WTC11 (cell line): ENCODE results near the gene GASK1A. TPM values are rescaled to one million over a fixed set of nuclear protein-coding genes. Genes with fewer than 3 reads are reported as not detected.

Source experiments
- ATAC-seq: fragments of 200-7000 bp; cut with Tn5 transposase; 2 replicates; pipeline ENCODE4 v1.10.0; 2021; ENCODE audit warnings: mild to moderate bottlenecking, moderate library complexity
- CTCF ChIA-PET: fragments of 300-600 bp; sonication (Branson Sonifier 250); formaldehyde crosslinking; loops from one replicate; lab custom pipeline; 2021; ENCODE audit warnings: antibody characterized with exemption; lab: Charles Lee
- POLR2A ChIA-PET: fragments of 350-600 bp; sonication (Branson Sonifier 250); formaldehyde crosslinking; loops from one replicate; lab custom pipeline; 2021; ENCODE audit warnings: antibody characterized with exemption; lab: Charles Lee
- DNase-seq: peaks from one replicate; pipeline ENCODE4 v3.0.0; 2021; ENCODE audit warnings: low spot score
- H3K27ac Mint-ChIP-seq: 2 replicates; pipeline ENCODE4 v1.8.0; 2021; ENCODE audit warnings: mixed read lengths
- H3K27me3 Mint-ChIP-seq: 2 replicates; pipeline ENCODE4 v1.8.0; 2021; ENCODE audit warnings: low read depth, mild to moderate bottlenecking, moderate library complexity, mixed read lengths
- H3K36me3 Mint-ChIP-seq: 2 replicates; pipeline ENCODE4 v1.8.0; 2021; ENCODE audit warnings: mixed read lengths
- H3K4me1 Mint-ChIP-seq: 2 replicates; pipeline ENCODE4 v1.8.0; 2022; ENCODE audit warnings: mixed read lengths
- H3K4me3 Mint-ChIP-seq: 2 replicates; pipeline ENCODE4 v1.8.0; 2021; ENCODE audit warnings: mild to moderate bottlenecking, moderate library complexity, mixed read lengths
- H3K9me3 Mint-ChIP-seq: 2 replicates; pipeline ENCODE4 v1.8.0; 2021; ENCODE audit warnings: mixed read lengths
- CREM ChIP-seq: sonication (generic); formaldehyde crosslinking; IDR thresholded peaks from 2 replicates; pipeline ENCODE4 v1.8.1; 2022; ENCODE audit warnings: mild to moderate bottlenecking, missing genetic modification reagents, moderate library complexity
- ELF4 ChIP-seq: sonication (generic); formaldehyde crosslinking; IDR thresholded peaks from 2 replicates; pipeline ENCODE4 v1.8.1; 2022; ENCODE audit warnings: low read depth, mild to moderate bottlenecking, moderate library complexity, missing genetic modification reagents
- FOXJ3 ChIP-seq: sonication (generic); formaldehyde crosslinking; IDR thresholded peaks from 2 replicates; pipeline ENCODE4 v1.9.0; 2021; ENCODE audit warnings: missing genetic modification reagents, mild to moderate bottlenecking, borderline replicate concordance
- FOXK1 ChIP-seq: sonication (generic); formaldehyde crosslinking; IDR thresholded peaks from 2 replicates; pipeline ENCODE4 v1.8.0; 2022; ENCODE audit warnings: mild to moderate bottlenecking, moderate library complexity, missing genetic modification reagents
- GTF2I ChIP-seq: fragments of 250-450 bp; sonication (Bioruptor Pico); conservative IDR thresholded peaks from 2 replicates; pipeline ENCODE4 v1.4.0; 2021; ENCODE audit warnings: mild to moderate bottlenecking
- HMGA2 ChIP-seq: fragments of 250-450 bp; sonication (Bioruptor Pico); IDR thresholded peaks from 2 replicates; pipeline ENCODE4 v1.4.0; 2021; ENCODE audit warnings: mild to moderate bottlenecking, moderate library complexity
- MXD4 ChIP-seq: fragments of 250-450 bp; sonication (Bioruptor Pico); IDR thresholded peaks from 2 replicates; pipeline ENCODE4 v1.8.0; 2021; ENCODE audit warnings: mild to moderate bottlenecking, moderate library complexity, borderline replicate concordance
- NFE2L1 ChIP-seq: sonication (generic); formaldehyde crosslinking; IDR thresholded peaks from 2 replicates; pipeline ENCODE4 v1.8.1; 2023; ENCODE audit warnings: missing genetic modification reagents
- RORB ChIP-seq: fragments of 250-450 bp; sonication (Bioruptor Pico); IDR thresholded peaks from 2 replicates; pipeline ENCODE4 v1.9.0; 2021; ENCODE audit warnings: mild to moderate bottlenecking
- SP1 ChIP-seq: sonication (generic); formaldehyde crosslinking; conservative IDR thresholded peaks from 2 replicates; pipeline ENCODE4 v1.8.1; 2022; ENCODE audit warnings: missing genetic modification reagents
- ZNF263 ChIP-seq: sonication (generic); formaldehyde crosslinking; IDR thresholded peaks from 2 replicates; pipeline ENCODE4 v1.8.1; 2022; ENCODE audit warnings: low read depth, mild to moderate bottlenecking, moderate library complexity, missing genetic modification reagents
- ZNF416 ChIP-seq: fragments of 250-450 bp; sonication (Bioruptor Pico); IDR thresholded peaks from 2 replicates; pipeline ENCODE4 v1.9.0; 2021; ENCODE audit warnings: mild to moderate bottlenecking, inconsistent platforms
- ZNF423 ChIP-seq: fragments of 250-450 bp; sonication (Bioruptor Pico); IDR thresholded peaks from 2 replicates; pipeline ENCODE4 v2.1.2; 2022; ENCODE audit warnings: mild to moderate bottlenecking, moderate library complexity
- total RNA-seq: library from RNA; stranded (reverse); gene quantifications from 3 replicates; pipeline ENCODE4 v1.2.3, GENCODE V29; 2021
- TF ChIP-seq, protein P1 (sequence below): sonication (generic); formaldehyde crosslinking; IDR thresholded peaks from 2 replicates; pipeline ENCODE4 v1.8.0; 2022; ENCODE audit warnings: missing genetic modification reagents
- TF ChIP-seq, protein P2 (sequence below): fragments of 250-450 bp; sonication (Bioruptor Pico); IDR thresholded peaks from 2 replicates; pipeline ENCODE4 v1.8.0; 2021; ENCODE audit warnings: mild to moderate bottlenecking
- TF ChIP-seq, protein P3 (sequence below): sonication (generic); formaldehyde crosslinking; IDR thresholded peaks from 2 replicates; pipeline ENCODE4 v1.8.1; 2022; ENCODE audit warnings: mild to moderate bottlenecking, moderate library complexity, missing genetic modification reagents
- TF ChIP-seq, protein P4 (sequence below): sonication (generic); formaldehyde crosslinking; IDR thresholded peaks from 2 replicates; pipeline ENCODE4 v1.8.1; 2023; ENCODE audit warnings: mild to moderate bottlenecking, missing genetic modification reagents
- TF ChIP-seq, protein P5 (sequence below): sonication (generic); formaldehyde crosslinking; IDR thresholded peaks from 2 replicates; pipeline ENCODE4 v1.8.1; 2023; ENCODE audit warnings: mild to moderate bottlenecking, missing genetic modification reagents
- TF ChIP-seq, protein P6 (sequence below): sonication (generic); formaldehyde crosslinking; IDR thresholded peaks from 2 replicates; pipeline ENCODE4 v1.8.0; 2022; ENCODE audit warnings: mild to moderate bottlenecking, missing genetic modification reagents
- TF ChIP-seq, protein P7 (sequence below): fragments of 250-450 bp; sonication (Bioruptor Pico); IDR thresholded peaks from 2 replicates; pipeline ENCODE4 v2.1.2; 2022; ENCODE audit warnings: mild to moderate bottlenecking, moderate library complexity
- TF ChIP-seq, protein P8 (sequence below): sonication (generic); formaldehyde crosslinking; IDR thresholded peaks from 2 replicates; pipeline ENCODE4 v1.8.1; 2023; ENCODE audit warnings: mild to moderate bottlenecking, missing genetic modification reagents, moderate library complexity

GASK1A gene
- total RNA-seq, 1 experiment from 2014 or later = 9.6 TPM

DNA sequence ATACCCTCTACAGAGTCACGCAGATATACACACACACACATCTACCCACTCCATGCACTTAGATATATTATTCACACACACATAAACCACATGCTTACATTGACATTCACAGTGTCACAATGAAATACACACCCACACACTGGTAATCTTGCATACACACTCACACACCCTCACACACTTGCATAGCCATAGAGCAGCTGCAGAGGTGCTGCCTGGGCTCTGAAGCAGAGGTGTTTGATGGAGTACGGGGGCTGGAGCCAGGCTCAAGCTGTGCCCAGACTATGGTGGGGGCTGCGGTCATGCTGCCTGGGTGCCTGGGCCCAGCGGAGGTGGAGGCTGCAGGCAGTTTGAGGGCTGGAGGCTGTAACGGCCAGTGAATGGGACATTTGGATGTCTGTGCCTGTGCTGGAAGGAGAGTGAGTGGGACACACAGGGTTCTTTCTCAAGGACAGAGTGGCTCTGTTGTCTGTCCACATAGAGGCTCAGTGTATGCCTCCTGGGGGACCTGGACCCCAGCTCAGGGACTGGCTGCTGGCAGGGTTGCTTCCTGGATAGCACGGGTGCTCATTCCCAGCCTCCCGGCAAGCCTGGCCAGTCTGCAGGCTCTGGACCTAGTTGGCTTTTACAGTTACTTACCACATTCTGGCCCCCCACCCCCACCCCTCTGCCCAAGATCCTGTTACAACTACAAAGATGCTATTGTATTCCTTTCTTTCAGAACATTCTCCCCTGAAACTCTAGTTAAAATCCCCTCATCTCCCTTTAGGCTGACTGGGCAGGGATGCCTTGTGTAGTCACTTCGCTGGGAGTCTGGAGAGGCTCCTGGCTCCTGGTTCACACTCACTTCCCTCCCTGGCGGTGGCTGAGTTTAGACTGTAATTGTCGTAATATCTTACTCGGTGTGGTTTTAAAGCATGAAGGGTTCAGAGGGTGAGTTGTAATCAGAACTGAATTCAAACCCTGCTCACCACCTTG is 12.5 kb downstream of the GASK1A start:
- peak; percentile 34; the same call in 1 of the 2 replicates for ATAC-seq
- ChIA-PET CTCF (no interaction called here), POLR2A (no interaction called here)
- no peaks in the 10 kb centered on the region for H3K9me3 Mint-ChIP-seq
- DNase-seq = no peak
- peaks cover 36% of the 10 kb centered on the region for H3K4me1 Mint-ChIP-seq
- H3K4me3 Mint-ChIP-seq = no peak overlapping the region
- no peaks in the 10 kb centered on the region for H3K36me3 Mint-ChIP-seq
- TF ChIP-seq, protein P1, sequence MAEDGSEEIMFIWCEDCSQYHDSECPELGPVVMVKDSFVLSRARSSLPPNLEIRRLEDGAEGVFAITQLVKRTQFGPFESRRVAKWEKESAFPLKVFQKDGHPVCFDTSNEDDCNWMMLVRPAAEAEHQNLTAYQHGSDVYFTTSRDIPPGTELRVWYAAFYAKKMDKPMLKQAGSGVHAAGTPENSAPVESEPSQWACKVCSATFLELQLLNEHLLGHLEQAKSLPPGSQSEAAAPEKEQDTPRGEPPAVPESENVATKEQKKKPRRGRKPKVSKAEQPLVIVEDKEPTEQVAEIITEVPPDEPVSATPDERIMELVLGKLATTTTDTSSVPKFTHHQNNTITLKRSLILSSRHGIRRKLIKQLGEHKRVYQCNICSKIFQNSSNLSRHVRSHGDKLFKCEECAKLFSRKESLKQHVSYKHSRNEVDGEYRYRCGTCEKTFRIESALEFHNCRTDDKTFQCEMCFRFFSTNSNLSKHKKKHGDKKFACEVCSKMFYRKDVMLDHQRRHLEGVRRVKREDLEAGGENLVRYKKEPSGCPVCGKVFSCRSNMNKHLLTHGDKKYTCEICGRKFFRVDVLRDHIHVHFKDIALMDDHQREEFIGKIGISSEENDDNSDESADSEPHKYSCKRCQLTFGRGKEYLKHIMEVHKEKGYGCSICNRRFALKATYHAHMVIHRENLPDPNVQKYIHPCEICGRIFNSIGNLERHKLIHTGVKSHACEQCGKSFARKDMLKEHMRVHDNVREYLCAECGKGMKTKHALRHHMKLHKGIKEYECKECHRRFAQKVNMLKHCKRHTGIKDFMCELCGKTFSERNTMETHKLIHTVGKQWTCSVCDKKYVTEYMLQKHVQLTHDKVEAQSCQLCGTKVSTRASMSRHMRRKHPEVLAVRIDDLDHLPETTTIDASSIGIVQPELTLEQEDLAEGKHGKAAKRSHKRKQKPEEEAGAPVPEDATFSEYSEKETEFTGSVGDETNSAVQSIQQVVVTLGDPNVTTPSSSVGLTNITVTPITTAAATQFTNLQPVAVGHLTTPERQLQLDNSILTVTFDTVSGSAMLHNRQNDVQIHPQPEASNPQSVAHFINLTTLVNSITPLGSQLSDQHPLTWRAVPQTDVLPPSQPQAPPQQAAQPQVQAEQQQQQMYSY = no peak
- no peak for TF ChIP-seq ELF4 (CRISPR knock-in tag)
- no peak for TF ChIP-seq ZNF423 (CRISPR knock-in tag)
- TF ChIP-seq, protein P2, sequence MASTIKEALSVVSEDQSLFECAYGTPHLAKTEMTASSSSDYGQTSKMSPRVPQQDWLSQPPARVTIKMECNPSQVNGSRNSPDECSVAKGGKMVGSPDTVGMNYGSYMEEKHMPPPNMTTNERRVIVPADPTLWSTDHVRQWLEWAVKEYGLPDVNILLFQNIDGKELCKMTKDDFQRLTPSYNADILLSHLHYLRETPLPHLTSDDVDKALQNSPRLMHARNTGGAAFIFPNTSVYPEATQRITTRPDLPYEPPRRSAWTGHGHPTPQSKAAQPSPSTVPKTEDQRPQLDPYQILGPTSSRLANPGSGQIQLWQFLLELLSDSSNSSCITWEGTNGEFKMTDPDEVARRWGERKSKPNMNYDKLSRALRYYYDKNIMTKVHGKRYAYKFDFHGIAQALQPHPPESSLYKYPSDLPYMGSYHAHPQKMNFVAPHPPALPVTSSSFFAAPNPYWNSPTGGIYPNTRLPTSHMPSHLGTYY (CRISPR knock-in tag) = no peak
- TF ChIP-seq FOXK1 (CRISPR knock-in tag) = no peak
- TF ChIP-seq FOXJ3 (CRISPR knock-in tag) = no peak
- TF ChIP-seq MXD4 (CRISPR knock-in tag) = no peak
- no peak for TF ChIP-seq SP1
- no peak overlapping the region for H3K27ac Mint-ChIP-seq
- no peaks in the 10 kb centered on the region for H3K27me3 Mint-ChIP-seq

DNA sequence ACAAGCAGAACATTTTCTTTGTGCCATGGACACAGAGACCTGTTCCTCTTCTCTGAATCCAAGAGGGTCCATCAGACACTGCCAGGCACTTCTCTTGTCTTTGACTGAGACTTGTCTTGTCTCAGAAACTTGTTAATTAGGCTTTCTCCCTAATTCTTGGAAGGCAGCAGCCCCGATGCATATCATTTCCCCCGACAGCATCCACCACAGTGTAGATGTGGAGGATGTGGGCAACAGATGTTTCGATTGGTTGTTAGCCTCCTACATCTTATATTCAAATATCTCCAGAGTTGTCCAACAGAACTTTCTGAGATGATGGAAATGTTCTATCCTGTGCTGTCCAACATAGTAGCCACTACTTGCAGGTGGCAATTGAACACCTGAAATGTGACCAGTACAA is 15.5 kb downstream of the GASK1A start:
- Mint-ChIP-seq H3K4me1 (peaks cover 19% of the 10 kb centered on the region), H3K36me3 (no peaks in the 10 kb centered on the region), H3K27me3 (no peaks in the 10 kb centered on the region), H3K9me3 (no peaks in the 10 kb centered on the region), H3K4me3 (no peak overlapping the region), H3K27ac (no peak overlapping the region)
- ChIA-PET POLR2A (no interaction called here), CTCF (no interaction called here)
- ATAC-seq (no peak), DNase-seq (no peak)
- TF ChIP-seq FOXJ3 (CRISPR knock-in tag) (no peak), NFE2L1 (CRISPR knock-in tag) (no peak), CREM (CRISPR knock-in tag) (no peak), RORB (CRISPR knock-in tag) (no peak), GTF2I (CRISPR knock-in tag) (no peak), ZNF416 (CRISPR knock-in tag) (no peak), HMGA2 (CRISPR knock-in tag) (no peak), ELF4 (CRISPR knock-in tag) (no peak), ZNF263 (CRISPR knock-in tag) (no peak)
- TF ChIP-seq, protein P3, sequence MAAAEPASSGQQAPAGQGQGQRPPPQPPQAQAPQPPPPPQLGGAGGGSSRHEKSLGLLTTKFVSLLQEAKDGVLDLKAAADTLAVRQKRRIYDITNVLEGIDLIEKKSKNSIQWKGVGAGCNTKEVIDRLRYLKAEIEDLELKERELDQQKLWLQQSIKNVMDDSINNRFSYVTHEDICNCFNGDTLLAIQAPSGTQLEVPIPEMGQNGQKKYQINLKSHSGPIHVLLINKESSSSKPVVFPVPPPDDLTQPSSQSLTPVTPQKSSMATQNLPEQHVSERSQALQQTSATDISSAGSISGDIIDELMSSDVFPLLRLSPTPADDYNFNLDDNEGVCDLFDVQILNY = no peak
- TF ChIP-seq, protein P4, sequence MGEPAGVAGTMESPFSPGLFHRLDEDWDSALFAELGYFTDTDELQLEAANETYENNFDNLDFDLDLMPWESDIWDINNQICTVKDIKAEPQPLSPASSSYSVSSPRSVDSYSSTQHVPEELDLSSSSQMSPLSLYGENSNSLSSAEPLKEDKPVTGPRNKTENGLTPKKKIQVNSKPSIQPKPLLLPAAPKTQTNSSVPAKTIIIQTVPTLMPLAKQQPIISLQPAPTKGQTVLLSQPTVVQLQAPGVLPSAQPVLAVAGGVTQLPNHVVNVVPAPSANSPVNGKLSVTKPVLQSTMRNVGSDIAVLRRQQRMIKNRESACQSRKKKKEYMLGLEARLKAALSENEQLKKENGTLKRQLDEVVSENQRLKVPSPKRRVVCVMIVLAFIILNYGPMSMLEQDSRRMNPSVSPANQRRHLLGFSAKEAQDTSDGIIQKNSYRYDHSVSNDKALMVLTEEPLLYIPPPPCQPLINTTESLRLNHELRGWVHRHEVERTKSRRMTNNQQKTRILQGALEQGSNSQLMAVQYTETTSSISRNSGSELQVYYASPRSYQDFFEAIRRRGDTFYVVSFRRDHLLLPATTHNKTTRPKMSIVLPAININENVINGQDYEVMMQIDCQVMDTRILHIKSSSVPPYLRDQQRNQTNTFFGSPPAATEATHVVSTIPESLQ (CRISPR knock-in tag) = no peak
- TF ChIP-seq, protein P5, sequence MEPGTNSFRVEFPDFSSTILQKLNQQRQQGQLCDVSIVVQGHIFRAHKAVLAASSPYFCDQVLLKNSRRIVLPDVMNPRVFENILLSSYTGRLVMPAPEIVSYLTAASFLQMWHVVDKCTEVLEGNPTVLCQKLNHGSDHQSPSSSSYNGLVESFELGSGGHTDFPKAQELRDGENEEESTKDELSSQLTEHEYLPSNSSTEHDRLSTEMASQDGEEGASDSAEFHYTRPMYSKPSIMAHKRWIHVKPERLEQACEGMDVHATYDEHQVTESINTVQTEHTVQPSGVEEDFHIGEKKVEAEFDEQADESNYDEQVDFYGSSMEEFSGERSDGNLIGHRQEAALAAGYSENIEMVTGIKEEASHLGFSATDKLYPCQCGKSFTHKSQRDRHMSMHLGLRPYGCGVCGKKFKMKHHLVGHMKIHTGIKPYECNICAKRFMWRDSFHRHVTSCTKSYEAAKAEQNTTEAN (CRISPR knock-in tag) = no peak
- TF ChIP-seq, protein P6, sequence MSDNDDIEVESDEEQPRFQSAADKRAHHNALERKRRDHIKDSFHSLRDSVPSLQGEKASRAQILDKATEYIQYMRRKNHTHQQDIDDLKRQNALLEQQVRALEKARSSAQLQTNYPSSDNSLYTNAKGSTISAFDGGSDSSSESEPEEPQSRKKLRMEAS = no peak
- TF ChIP-seq, protein P7, sequence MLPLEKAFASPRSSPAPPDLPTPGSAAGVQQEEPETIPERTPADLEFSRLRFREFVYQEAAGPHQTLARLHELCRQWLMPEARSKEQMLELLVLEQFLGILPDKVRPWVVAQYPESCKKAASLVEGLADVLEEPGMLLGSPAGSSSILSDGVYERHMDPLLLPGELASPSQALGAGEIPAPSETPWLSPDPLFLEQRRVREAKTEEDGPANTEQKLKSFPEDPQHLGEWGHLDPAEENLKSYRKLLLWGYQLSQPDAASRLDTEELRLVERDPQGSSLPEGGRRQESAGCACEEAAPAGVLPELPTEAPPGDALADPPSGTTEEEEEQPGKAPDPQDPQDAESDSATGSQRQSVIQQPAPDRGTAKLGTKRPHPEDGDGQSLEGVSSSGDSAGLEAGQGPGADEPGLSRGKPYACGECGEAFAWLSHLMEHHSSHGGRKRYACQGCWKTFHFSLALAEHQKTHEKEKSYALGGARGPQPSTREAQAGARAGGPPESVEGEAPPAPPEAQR (CRISPR knock-in tag) = no peak
- TF ChIP-seq, protein P8, sequence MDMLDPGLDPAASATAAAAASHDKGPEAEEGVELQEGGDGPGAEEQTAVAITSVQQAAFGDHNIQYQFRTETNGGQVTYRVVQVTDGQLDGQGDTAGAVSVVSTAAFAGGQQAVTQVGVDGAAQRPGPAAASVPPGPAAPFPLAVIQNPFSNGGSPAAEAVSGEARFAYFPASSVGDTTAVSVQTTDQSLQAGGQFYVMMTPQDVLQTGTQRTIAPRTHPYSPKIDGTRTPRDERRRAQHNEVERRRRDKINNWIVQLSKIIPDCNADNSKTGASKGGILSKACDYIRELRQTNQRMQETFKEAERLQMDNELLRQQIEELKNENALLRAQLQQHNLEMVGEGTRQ (CRISPR knock-in tag) = no peak
